AG09309 (cell line): ENCODE data around the gene NFKB1.

Experiments used
- DNase-seq: peaks from one replicate; pipeline ENCODE4 v3.0.0-alpha.2; 2010; ENCODE audit warnings: low read depth
- H3K4me3 ChIP-seq: 2 replicates; pipeline ENCODE4 v1.5.1; 2011; ENCODE audit warnings: mild to moderate bottlenecking, low read depth, low read length, moderate library complexity; ENCODE audit not compliant: control insufficient read depth
- CTCF ChIP-seq: IDR thresholded peaks from 2 replicates; pipeline ENCODE4 v1.5.1; 2011; ENCODE audit warnings: mild to moderate bottlenecking, low read depth, low read length, inconsistent platforms; ENCODE audit not compliant: insufficient read depth, control insufficient read depth; ENCODE audit errors: missing control alignments

NFKB1 gene

GRCh38 chr4:102500696-102501446 lies at the start of gene NFKB1:
Gene NFKB1 (plus strand): TSS chr4:102501359. CDS start chr4:102525519, 24,160 bp downstream.
- peak within 1 kb of the TSS; percentile 91 for H3K4me3 ChIP-seq
- TF ChIP-seq CTCF: no peak
- DNase-seq: peak; percentile 33

- DNase-seq: no peak
- no peak overlapping the region for H3K4me3 ChIP-seq
- TF ChIP-seq CTCF: no peak
Observed at GRCh38 chr4:102452854-102453253, 48.3 kb upstream of the NFKB1 start.

GRCh38 chr4:102453827-102454226 lies 47.3 kb upstream of the NFKB1 start:
- no peak for TF ChIP-seq CTCF
- no peak overlapping the region for H3K4me3 ChIP-seq
- no peak for DNase-seq

- DNase-seq: no peak
- TF ChIP-seq CTCF: no peak
- H3K4me3 ChIP-seq: no peak overlapping the region
Observed at GRCh38 chr4:102454268-102454667, 46.9 kb upstream of the NFKB1 start.

- TF ChIP-seq CTCF: no peak
- H3K4me3 ChIP-seq: no peak overlapping the region
- DNase-seq: no peak
Observed at GRCh38 chr4:102454981-102455685, 46.0 kb upstream of the NFKB1 start.

- no peak overlapping the region for H3K4me3 ChIP-seq
- TF ChIP-seq CTCF: no peak
- DNase-seq: no peak
Observed at GRCh38 chr4:102455750-102456149, 45.4 kb upstream of the NFKB1 start.
